D341Med (cell line): ENCODE results near the gene CRK.
A peak's percentile ranks its signal among the peaks of the same experiment; 100 is the strongest.
"Not testable (repeated sequence)": the region's sequence is repeated elsewhere in the genome, so short reads cannot be mapped to it uniquely, and the experiment has no call there.

Experiments used
- DNase-seq: peaks from one replicate; pipeline ENCODE4 v3.0.0; 2012; ENCODE audit warnings: low spot score

CRK gene

GRCh38 chr17:1467898-1468492 lies 12.0 kb upstream of the CRK start:
- DNase-seq = no peak

DNA sequence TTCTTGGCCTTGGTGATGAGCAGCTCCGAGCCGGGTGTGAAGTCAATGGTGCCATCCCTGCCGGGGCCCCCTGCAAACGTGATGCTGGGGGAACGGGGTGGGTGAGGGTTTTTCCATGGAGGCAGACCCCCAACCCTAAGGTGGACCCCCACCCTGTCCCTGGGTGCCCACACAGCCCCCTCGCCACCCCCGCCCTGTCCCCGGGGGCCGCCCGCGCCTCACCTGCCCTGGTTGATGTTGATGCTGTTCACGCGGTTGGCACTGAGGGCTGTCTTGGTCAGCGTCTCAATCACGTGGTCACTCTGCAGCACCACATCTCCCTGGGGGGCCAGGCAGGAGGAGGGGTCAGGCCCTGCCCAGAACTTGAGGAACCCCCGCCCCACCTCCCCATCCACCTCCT lies 11.2 kb upstream of the CRK start:
- DNase-seq = no peak

GRCh38 chr17:1464186-1464585 lies 8.2 kb upstream of the CRK start:
- DNase-seq = no peak

DNA sequence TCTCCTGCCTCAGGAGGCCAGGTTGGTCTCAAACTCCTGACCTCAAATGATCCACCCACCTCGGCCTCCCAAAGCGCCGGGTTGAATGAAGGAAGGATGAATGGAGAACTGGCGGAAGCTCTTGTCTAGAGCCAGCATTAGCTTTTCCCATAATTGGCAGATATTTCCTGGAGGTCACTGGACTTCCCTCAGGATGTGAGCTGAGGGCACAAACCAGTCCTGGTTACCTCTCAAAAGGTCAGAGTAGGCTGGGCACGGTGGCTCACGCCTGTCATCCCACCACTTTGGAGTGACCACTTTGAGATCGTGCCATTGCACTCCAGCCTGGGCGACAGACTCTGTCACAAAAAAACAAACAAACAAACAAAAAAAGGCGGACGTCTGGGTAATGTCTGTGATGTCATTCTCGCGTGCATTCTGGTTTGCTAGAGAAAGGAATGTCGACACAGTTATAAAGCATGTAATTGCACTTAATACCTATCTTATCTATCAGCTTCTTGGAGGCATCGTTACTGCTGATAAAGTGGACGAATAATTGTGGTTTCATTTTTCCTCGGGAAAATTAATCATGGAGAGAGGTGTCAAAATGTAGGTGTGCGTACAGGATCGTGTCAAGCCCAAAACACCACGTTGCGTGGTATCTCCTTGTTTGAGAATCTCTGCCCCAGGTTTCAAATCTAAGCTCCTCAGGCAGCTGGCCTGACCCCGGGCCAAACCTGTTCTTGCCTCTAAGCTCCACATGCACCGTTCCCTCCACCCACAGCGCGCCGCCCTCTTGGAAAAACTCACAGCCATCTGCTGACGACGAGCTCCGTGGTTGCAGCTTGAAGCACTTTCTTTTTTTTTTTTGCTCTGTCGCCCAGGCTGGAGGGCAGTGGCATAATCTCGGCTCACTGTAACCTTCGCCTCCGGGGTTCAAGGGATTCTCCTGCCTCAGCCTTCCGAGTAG lies 6.4 kb upstream of the CRK start:
- peak; percentile 56 for DNase-seq

DNA sequence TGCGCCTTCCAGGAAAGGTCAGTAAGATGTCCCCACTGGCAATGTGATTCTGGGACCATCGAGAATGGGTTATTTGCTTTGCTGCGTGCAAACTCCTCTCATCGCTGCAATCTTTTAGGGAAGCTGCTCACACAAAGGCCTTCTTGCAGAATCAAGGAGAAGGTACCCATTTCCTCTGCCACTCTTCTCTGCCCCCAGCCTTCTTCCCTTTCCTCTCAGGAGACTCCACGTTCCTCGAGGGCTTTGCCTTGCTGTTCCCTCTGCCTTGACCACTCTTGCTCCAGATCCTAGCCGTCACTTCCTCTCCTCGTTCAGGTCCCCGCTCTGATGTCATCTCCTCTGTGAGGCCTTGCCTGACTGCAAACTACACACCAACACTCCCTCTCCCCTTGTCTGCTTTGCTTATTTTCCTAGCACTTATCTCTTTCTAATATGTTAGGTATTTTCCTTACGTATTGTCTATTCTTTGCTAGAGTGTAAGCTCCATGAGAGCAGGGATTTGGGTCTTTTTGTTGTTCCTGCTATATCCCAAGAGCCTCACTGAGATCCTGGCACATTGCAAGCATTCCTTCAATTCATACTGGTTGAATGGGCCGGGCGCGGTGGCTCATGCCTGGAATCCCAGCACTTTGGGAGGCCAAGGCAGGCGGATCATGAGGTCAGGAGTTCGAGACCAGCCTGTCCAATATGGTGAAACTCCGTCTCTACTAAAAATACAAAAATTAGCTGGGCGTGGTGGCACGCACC lies 5.3 kb upstream of the CRK start:
- no peak for DNase-seq

GRCh38 chr17:1460233-1460632 lies 4.2 kb upstream of the CRK start:
- DNase-seq = no peak

GRCh38 chr17:1455291-1455796 lies 688 bp downstream of the CRK start:
- peak; percentile 67 for DNase-seq

DNA sequence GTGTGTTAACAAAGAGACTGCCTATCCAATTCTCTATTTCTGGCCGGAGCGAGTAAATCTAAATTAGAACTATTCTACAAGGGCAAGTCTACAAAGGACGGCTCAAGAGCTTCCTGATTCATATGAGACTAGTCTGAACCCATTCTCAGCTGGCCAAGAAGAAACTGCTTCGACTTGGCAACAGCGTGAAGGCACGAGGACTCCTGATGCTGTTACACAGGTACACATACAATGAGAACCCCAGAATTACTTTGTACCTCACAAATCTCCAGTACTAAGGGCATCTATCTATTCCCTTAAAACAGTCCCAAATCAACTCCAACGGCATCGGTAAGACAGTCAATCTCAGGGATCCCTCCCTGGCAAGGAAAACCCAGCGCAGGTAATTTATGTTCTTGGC lies 1.5 kb downstream of the CRK start:
- DNase-seq = no peak

DNA sequence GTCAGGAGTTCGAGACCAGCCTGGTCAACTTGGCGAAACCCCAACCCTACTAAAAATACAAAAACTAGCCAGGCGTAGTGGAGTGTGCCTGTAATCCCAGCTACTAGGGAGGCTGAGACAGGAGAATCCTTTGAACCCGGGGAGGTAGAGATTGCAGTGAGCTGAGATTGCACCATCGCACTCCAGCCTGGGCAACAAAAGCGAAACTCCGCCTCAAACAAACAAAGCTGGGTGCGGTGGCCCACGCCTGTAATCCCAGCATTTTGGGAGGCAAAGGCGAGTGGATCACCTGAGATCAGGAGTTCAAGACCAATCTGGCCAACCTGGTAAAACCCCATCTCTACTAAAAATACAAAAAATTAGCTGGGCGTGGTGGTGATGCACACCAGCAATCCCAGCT lies 2.3 kb downstream of the CRK start:
- not testable (repeated sequence) for DNase-seq

GRCh38 chr17:1452836-1453235 lies 3.2 kb downstream of the CRK start:
- no peak for DNase-seq

- DNase-seq = not testable (repeated sequence)
Measured at GRCh38 chr17:1450261-1450660, 5.8 kb downstream of the CRK start.

DNA sequence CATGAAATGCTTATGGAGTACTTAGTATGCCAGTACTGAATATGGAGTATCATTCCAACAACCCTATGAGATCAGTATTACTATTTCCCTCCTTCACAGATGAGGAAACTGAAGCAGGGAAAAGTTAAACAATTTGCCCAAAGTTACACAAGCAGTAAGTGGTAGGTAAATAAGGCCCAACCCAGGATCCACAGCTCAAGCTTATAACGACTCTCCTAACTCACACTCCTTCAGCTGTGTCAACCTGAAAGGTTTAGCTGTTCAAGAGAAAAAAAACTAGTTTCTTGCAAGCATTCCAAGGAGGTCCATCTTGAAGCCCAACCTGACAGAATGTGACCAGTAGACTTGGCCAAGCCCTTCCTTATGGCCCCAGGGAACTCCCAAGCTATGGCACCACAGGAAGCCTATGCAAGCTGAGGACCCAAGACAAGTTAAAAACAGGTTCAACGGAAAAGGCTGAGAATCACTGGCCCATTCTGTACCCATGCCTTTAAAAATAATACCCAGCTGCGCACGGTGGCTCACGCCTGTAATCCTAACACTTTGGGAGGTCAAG lies 6.5 kb downstream of the CRK start:
- no peak for DNase-seq

- DNase-seq = no peak
Measured at GRCh38 chr17:1447052-1447451, 9.0 kb downstream of the CRK start.

DNA sequence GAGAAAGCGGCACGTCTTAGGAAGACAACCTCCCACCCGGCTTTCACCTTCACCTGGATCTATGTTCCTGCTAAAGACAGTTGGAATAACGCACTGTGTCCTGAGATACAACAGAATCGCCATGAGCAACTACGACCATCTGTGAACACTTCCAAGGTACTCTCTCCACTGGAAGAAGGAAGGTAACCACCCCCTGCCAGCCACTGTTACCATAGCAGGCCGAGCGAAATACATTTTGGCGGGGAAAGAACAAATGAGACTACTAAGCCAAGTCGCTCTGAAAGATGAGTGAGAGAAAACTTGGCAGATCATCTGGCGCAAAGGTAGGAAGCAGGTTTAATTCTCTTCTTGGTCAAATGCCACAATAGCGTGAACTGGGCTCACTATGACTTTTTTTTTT lies 9.8 kb downstream of the CRK start:
- DNase-seq = no peak

GRCh38 chr17:1445695-1446094 lies 10.3 kb downstream of the CRK start:
- DNase-seq = not testable (repeated sequence)

DNA sequence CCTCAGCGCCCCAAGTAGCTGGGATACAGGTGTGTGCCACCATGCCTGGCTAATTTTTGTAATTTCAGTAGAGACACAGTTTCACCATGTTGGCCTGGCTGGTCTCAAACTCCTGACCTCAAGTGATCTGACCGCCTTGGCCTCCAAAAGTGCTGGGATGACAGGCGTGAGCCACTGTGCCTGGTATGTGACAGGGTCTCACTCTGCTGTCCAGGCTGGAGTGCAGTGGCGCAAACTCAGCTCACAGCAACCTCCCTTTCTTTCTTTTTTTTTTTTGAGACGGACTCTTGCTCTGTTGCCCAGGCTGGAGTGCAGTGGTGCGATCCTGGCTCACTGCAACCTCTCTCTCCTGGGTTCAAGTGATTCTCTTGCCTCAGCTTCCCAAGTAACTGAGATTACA lies 13.3 kb downstream of the CRK start:
- DNase-seq = not testable (repeated sequence)

DNA sequence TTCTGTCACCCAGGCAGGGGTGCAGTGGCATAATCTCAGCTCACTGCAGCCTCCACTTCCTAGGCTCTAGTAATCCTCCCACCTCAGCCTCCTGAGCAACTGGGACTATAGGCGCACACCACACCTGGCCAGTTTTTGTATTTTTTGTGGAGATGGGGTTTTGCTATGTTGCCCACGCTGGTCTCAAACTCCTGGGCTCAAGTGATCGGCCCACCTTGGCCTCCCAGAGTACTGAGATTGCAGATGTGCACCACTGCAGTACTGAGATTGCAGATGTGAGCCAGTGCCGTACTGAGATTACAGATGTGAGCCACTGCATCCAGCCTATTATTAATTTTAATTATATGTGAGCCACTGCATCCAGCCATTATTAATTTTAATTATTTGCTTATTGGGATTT lies 13.8 kb downstream of the CRK start:
- DNase-seq = no peak

DNA sequence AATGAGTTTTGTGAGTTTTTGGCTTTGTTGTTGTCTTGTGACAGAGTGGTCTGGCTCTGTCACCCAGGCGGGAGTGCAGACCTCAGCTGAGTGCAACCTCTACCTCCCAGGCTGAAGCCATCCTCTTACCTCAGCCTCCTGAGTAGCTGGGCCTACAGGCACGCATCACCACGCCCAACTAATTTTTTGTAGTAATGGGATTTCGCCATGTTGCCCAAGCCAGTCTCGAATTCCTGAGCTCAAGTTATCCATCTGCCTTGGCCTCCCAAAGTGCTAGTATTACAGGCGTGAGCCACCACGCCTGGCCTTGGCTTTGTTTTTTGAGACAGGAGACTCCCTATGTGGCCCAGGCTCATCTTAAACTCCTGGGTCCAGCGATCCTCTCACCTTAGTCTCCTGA lies 15.1 kb downstream of the CRK start:
- no peak for DNase-seq

- no peak for DNase-seq
Measured at GRCh38 chr17:1438593-1439083, 17.4 kb downstream of the CRK start.

- DNase-seq = no peak
Measured at GRCh38 chr17:1435326-1435725, 20.7 kb downstream of the CRK start.

- no peak for DNase-seq
Measured at GRCh38 chr17:1434150-1434549, 21.9 kb downstream of the CRK start.

DNA sequence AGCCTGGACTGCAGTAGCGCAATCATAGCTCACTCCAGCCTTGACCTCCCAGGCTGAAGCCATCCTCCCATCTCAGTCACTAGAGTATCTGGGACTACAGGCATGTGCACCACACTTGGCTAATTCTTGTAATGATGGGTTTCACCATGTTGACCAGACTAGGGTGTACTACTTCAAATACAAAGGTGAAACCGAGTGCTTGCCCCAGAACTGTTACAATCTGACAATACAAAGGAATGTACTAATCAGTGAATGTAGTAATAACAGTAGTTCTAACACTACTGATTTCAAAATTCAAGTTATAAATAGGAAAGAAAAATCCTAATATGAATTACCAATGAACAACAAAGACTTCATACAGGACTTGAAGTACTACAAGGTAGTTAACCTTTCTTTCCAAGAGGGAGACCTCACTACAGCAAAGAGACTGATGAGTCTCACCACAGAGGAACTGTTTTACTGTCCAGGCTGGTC lies 24.4 kb downstream of the CRK start:
- no peak for DNase-seq
